Kidney epithelial cell (primary cell): Measurements from ENCODE around the gene THSD7A. TPM values are rescaled to one million over a fixed set of nuclear protein-coding genes. Genes with fewer than 3 reads are reported as not detected.

Experiments used
- DNase-seq: peaks from one replicate; pipeline ENCODE4 v3.0.0-alpha.2; 2010; ENCODE audit warnings: low read depth
- H3K27me3 ChIP-seq: 2 replicates; pipeline ENCODE4 v1.6.0; 2011; ENCODE audit warnings: low read length; ENCODE audit not compliant: control insufficient read depth, insufficient read depth
- H3K36me3 ChIP-seq: 2 replicates; pipeline ENCODE4 v1.5.1; 2011; ENCODE audit warnings: low read length; ENCODE audit not compliant: control insufficient read depth, insufficient read depth
- H3K4me3 ChIP-seq: 2 replicates; pipeline ENCODE4 v1.5.1; 2011; ENCODE audit warnings: low read depth, mild to moderate bottlenecking, control low read depth, low read length
- CTCF ChIP-seq: IDR thresholded peaks from 2 replicates; pipeline ENCODE4 v1.5.1; 2011; ENCODE audit warnings: mild to moderate bottlenecking, moderate library complexity, low read length, control low read depth, inconsistent platforms; ENCODE audit not compliant: insufficient read depth, poor library complexity, severe bottlenecking
- total RNA-seq: library from RNA; depleted of rRNA; stranded (reverse); fragments of >200 nt; gene quantifications from 2 replicates; pipeline ENCODE4 v1.2.3, GENCODE V29; 2015

The THSD7A gene
- total RNA-seq, 1 donor from 2014 or later = 27.3 TPM

GRCh38 chr7:11710377-11710776 is 121.6 kb downstream of the THSD7A start:
- TF ChIP-seq CTCF = no peak
- DNase-seq = no peak
- no peaks in the 10 kb centered on the region for H3K27me3 ChIP-seq
- H3K36me3 ChIP-seq = no peaks in the 10 kb centered on the region
- no peak overlapping the region for H3K4me3 ChIP-seq

GRCh38 chr7:11709196-11709595 is 122.8 kb downstream of the THSD7A start:
- no peak for TF ChIP-seq CTCF
- Histone ChIP-seq H3K27me3 (no peaks in the 10 kb centered on the region), H3K4me3 (no peak overlapping the region), H3K36me3 (no peaks in the 10 kb centered on the region)
- DNase-seq = no peak

GRCh38 chr7:11707606-11708193 is 124.3 kb downstream of the THSD7A start:
- H3K36me3 ChIP-seq = no peaks in the 10 kb centered on the region
- no peak for DNase-seq
- H3K4me3 ChIP-seq = no peak overlapping the region
- TF ChIP-seq CTCF = no peak
- H3K27me3 ChIP-seq = no peaks in the 10 kb centered on the region

- H3K36me3 ChIP-seq = no peaks in the 10 kb centered on the region
- no peaks in the 10 kb centered on the region for H3K27me3 ChIP-seq
- DNase-seq = peak; percentile 2
- no peak overlapping the region for H3K4me3 ChIP-seq
- TF ChIP-seq CTCF = no peak
Observed at GRCh38 chr7:11706666-11707605, 125.1 kb downstream of the THSD7A start.

- Histone ChIP-seq H3K27me3 (no peaks in the 10 kb centered on the region), H3K4me3 (no peak overlapping the region), H3K36me3 (no peaks in the 10 kb centered on the region)
- TF ChIP-seq CTCF = no peak
- no peak for DNase-seq
Observed at GRCh38 chr7:11703829-11704228, 128.2 kb downstream of the THSD7A start.

- no peak overlapping the region for H3K4me3 ChIP-seq
- DNase-seq = no peak
- TF ChIP-seq CTCF = no peak
- no peaks in the 10 kb centered on the region for H3K36me3 ChIP-seq
- H3K27me3 ChIP-seq = no peaks in the 10 kb centered on the region
Observed at GRCh38 chr7:11702938-11703337, 129.1 kb downstream of the THSD7A start.
